Neuronal stem cell (in vitro differentiated cells): Measurements from ENCODE around the gene CCDC92.

ENCODE experiments used
- DNase-seq: peaks from one replicate; pipeline ENCODE4 v3.0.0-alpha.2; 2013; ENCODE audit warnings: low spot score
- H2AFZ ChIP-seq: one replicate; pipeline ENCODE4 v1.6.1; 2013; ENCODE audit warnings: mild to moderate bottlenecking, low read length, inconsistent platforms
- H2AK5ac ChIP-seq: 2 replicates; pipeline ENCODE4 v1.6.1; 2013; ENCODE audit warnings: low read depth, mild to moderate bottlenecking, inconsistent platforms, low read length, moderate library complexity, mixed read lengths
- H2BK120ac ChIP-seq: 2 replicates; pipeline ENCODE4 v1.6.1; 2013; ENCODE audit warnings: low read depth, mild to moderate bottlenecking, inconsistent platforms, low read length, moderate library complexity, mixed read lengths
- H2BK12ac ChIP-seq: one replicate; pipeline ENCODE4 v1.6.1; 2013; ENCODE audit warnings: low read length, inconsistent platforms
- H2BK15ac ChIP-seq: 2 replicates; pipeline ENCODE4 v1.6.1; 2013; ENCODE audit warnings: mild to moderate bottlenecking, low read length, inconsistent platforms, mixed read lengths
- H2BK5ac ChIP-seq: one replicate; pipeline ENCODE4 v1.6.1; 2013; ENCODE audit warnings: inconsistent platforms, mild to moderate bottlenecking, low read length, moderate library complexity
- H3K14ac ChIP-seq: one replicate; pipeline ENCODE4 v1.6.1; 2013; ENCODE audit warnings: low read length, inconsistent platforms
- H3K18ac ChIP-seq: 2 replicates; pipeline ENCODE4 v1.6.1; 2013; ENCODE audit warnings: low read length, inconsistent platforms
- H3K23ac ChIP-seq: 2 replicates; pipeline ENCODE4 v1.6.1; 2013; ENCODE audit warnings: low read depth, mild to moderate bottlenecking, mixed read lengths, low read length, inconsistent platforms; ENCODE audit not compliant: poor library complexity
- H3K27ac ChIP-seq: replicated peaks from 3 replicates; pipeline ENCODE4 v1.5.1; 2013; ENCODE audit warnings: low read length, inconsistent platforms
- H3K27me3 ChIP-seq, 3 experiments: 2 replicates each; pipeline ENCODE4 v1.6.1; 2013; ENCODE audit warnings: low read length in 3 of 3, mild to moderate bottlenecking in 2 of 3, inconsistent platforms in 1 of 3, low read depth in 1 of 3, mixed read lengths in 1 of 3, moderate library complexity in 1 of 3; ENCODE audit not compliant: control insufficient read depth in 3 of 3, insufficient read depth in 3 of 3
- H3K36me3 ChIP-seq, 2 donors: replicated peaks in 1 of 2; 2 replicates each; pipeline ENCODE4 v1.6.1; 2013; ENCODE audit warnings: low read length in 2 of 2; ENCODE audit not compliant: control insufficient read depth in 2 of 2, insufficient read depth in 2 of 2
- H3K4ac ChIP-seq: 2 replicates; pipeline ENCODE4 v1.6.1; 2013; ENCODE audit warnings: inconsistent platforms, mild to moderate bottlenecking, low read length, moderate library complexity
- H3K4me1 ChIP-seq, 2 donors: 1 replicate in 1 of 2; 2 replicates in 1 of 2; pipeline ENCODE4 v1.6.1; 2013; ENCODE audit warnings: low read length in 2 of 2, low read depth in 1 of 2; ENCODE audit not compliant: control insufficient read depth in 2 of 2, insufficient read depth in 1 of 2
- H3K4me2 ChIP-seq: one replicate; pipeline ENCODE4 v1.6.1; 2013; ENCODE audit warnings: mild to moderate bottlenecking, low read length, inconsistent platforms; ENCODE audit not compliant: insufficient read depth, poor library complexity, severe bottlenecking
- H3K4me3 ChIP-seq, 2 donors: 2 replicates each; pipeline ENCODE4 v1.5.1; 2013; ENCODE audit warnings: low read length in 2 of 2, mild to moderate bottlenecking in 2 of 2, inconsistent platforms in 1 of 2, moderate library complexity in 1 of 2
- H3K79me1 ChIP-seq: one replicate; pipeline ENCODE4 v1.6.1; 2013; ENCODE audit warnings: low read depth, mild to moderate bottlenecking, inconsistent platforms, low read length, moderate library complexity
- H3K9ac ChIP-seq: one replicate; pipeline ENCODE4 v1.6.1; 2013; ENCODE audit warnings: mild to moderate bottlenecking, low read depth, low read length, inconsistent platforms; ENCODE audit not compliant: poor library complexity
- H3K9me3 ChIP-seq, 2 donors: replicated peaks in 1 of 2; 2 replicates each; pipeline versions ENCODE3 to v1.6.1; 2013; ENCODE audit warnings: low read length in 2 of 2, mild to moderate bottlenecking in 2 of 2, inconsistent platforms in 1 of 2, low read depth in 1 of 2, mixed read lengths in 1 of 2, moderate library complexity in 1 of 2; ENCODE audit not compliant: control insufficient read depth in 2 of 2, insufficient read depth in 1 of 2
- H4K8ac ChIP-seq: one replicate; pipeline ENCODE4 v1.6.1; 2013; ENCODE audit warnings: low read depth, mild to moderate bottlenecking, inconsistent platforms, low read length, moderate library complexity
- H4K91ac ChIP-seq: one replicate; pipeline ENCODE4 v1.6.1; 2013; ENCODE audit warnings: low read length, low read depth, mild to moderate bottlenecking, inconsistent platforms; ENCODE audit not compliant: poor library complexity
- WGBS, 2 donors: extraction: QIAGEN DNeasy Blood & Tissue Kit; methylation state at CpG; one replicate each; pipeline ENCODE4 v1.1.7; 2013; ENCODE audit warnings: missing lambda C conversion rate in 2 of 2, mixed read lengths in 1 of 2; ENCODE audit not compliant: insufficient read length in 2 of 2, insufficient replicate concordance in 1 of 2; ENCODE audit errors: extremely low coverage in 2 of 2; 5-methylcytosine and 5-hydroxymethylcytosine counted together

CCDC92 gene

GRCh38 chr12:123952037-123952436, 20.6 kb downstream of the CCDC92 start:
- Histone ChIP-seq H4K91ac (no peak overlapping the region), H2AK5ac (no peak overlapping the region), H3K23ac (no peak overlapping the region), H3K4me2 (no peak overlapping the region), H2BK15ac (no peak overlapping the region), H2BK12ac (no peak overlapping the region), H3K27ac (no peak overlapping the region), H3K4ac (no peak overlapping the region), H2AFZ (no peak overlapping the region), H3K9ac (no peak overlapping the region), H3K27me3 (no peaks in the 10 kb centered on the region), H4K8ac (no peak overlapping the region), H2BK120ac (no peak overlapping the region), H3K18ac (no peak overlapping the region), H2BK5ac (no peak overlapping the region), H3K36me3 (no peaks in the 10 kb centered on the region), H3K4me1 (peaks cover 10 to 36% of the 10 kb centered on the region in 2 donors), H3K4me3 (no peak overlapping the region), H3K9me3 (peaks cover 0 to 8% of the 10 kb centered on the region in 2 donors), H3K79me1 (no peaks in the 10 kb centered on the region), H3K14ac (no peak overlapping the region)
- no CpG with 5 or more reads among the region's 2 CpGs for WGBS, 2 donors
- no peak for DNase-seq

GRCh38 chr12:123951467-123951866, 21.2 kb downstream of the CCDC92 start:
- no peak for DNase-seq
- H3K27ac ChIP-seq, result no peak overlapping the region
- H2BK12ac ChIP-seq, result no peak overlapping the region
- no peak overlapping the region for H4K91ac ChIP-seq
- peaks cover 0 to 8% of the 10 kb centered on the region in 2 donors for H3K9me3 ChIP-seq
- no peak overlapping the region for H2BK5ac ChIP-seq
- H3K18ac ChIP-seq, result no peak overlapping the region
- no peak overlapping the region for H4K8ac ChIP-seq
- H3K9ac ChIP-seq, result no peak overlapping the region
- H3K36me3 ChIP-seq, result no peaks in the 10 kb centered on the region
- no peak overlapping the region for H3K14ac ChIP-seq
- no peak overlapping the region for H3K4me3 ChIP-seq
- no peaks in the 10 kb centered on the region for H3K27me3 ChIP-seq
- H2AK5ac ChIP-seq, result no peak overlapping the region
- H3K4me1 ChIP-seq, result peaks cover 10 to 36% of the 10 kb centered on the region in 2 donors
- no peak overlapping the region for H2BK15ac ChIP-seq
- no peak overlapping the region for H3K23ac ChIP-seq
- no peak overlapping the region for H2BK120ac ChIP-seq
- no peak overlapping the region for H3K4me2 ChIP-seq
- no peak overlapping the region for H3K4ac ChIP-seq
- no peaks in the 10 kb centered on the region for H3K79me1 ChIP-seq
- no peak overlapping the region for H2AFZ ChIP-seq
- no CpG with 5 or more reads among the region's 4 CpGs for WGBS, 2 donors

- no CpG with 5 or more reads among the region's 15 CpGs for WGBS, 2 donors
- H3K9me3 ChIP-seq, result peaks cover 0 to 8% of the 10 kb centered on the region in 2 donors
Measured at GRCh38 chr12:123950476-123951349, 21.9 kb downstream of the CCDC92 start.

DNA sequence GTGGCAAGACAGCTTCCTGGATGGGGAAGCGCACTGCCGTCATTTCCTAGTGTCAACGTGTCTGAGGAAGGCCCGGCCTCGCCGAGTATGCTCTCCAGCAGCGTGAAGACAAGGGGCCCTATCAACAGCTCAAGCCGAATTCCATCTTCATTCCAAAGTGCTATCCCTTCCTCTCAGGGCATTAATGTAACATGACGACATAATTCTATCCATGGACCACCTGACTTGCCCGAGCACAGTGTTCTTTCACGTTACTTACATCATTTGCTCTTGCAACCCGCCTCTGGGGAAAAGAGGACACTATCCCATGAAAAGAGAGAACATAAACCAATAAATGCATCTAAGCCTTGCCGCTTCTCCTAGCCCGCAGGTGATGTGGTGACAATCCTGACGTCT, 22.9 kb downstream of the CCDC92 start:
- Histone ChIP-seq H3K23ac (no peak overlapping the region), H2BK15ac (no peak overlapping the region), H3K79me1 (no peaks in the 10 kb centered on the region), H4K8ac (no peak overlapping the region), H2BK12ac (no peak overlapping the region), H4K91ac (no peak overlapping the region), H3K14ac (no peak overlapping the region), H3K27ac (no peak overlapping the region), H3K9me3 (peaks cover 0 to 8% of the 10 kb centered on the region in 2 donors), H3K4me2 (no peak overlapping the region), H2AK5ac (no peak overlapping the region), H3K4me3 (no peak overlapping the region), H3K4ac (no peak overlapping the region), H2BK120ac (no peak overlapping the region), H3K18ac (no peak overlapping the region), H3K9ac (no peak overlapping the region), H3K27me3 (no peaks in the 10 kb centered on the region), H2BK5ac (no peak overlapping the region), H2AFZ (no peak overlapping the region), H3K36me3 (peaks cover 0 to 3% of the 10 kb centered on the region in 2 donors), H3K4me1 (peaks cover 10 to 33% of the 10 kb centered on the region in 2 donors)
- no CpG with 5 or more reads among the region's 15 CpGs for WGBS, 2 donors
- DNase-seq, result no peak

More at GRCh38 chr12:123950476-123951349, 21.9 kb downstream of the CCDC92 start:
- Histone ChIP-seq H3K79me1 (no peaks in the 10 kb centered on the region), H2BK15ac (no peak overlapping the region), H3K4me3 (no peak overlapping the region), H3K36me3 (no peaks in the 10 kb centered on the region), H4K91ac (no peak overlapping the region), H3K27ac (no peak overlapping the region), H3K27me3 (no peaks in the 10 kb centered on the region), H3K23ac (no peak overlapping the region), H2AK5ac (no peak overlapping the region), H2BK5ac (no peak overlapping the region), H3K14ac (no peak overlapping the region), H3K4me1 (peaks cover 10 to 33% of the 10 kb centered on the region in 2 donors), H2AFZ (no peak overlapping the region), H3K9ac (no peak overlapping the region), H2BK120ac (no peak overlapping the region), H3K4ac (no peak overlapping the region), H2BK12ac (no peak overlapping the region), H3K18ac (no peak overlapping the region), H4K8ac (no peak overlapping the region), H3K4me2 (no peak overlapping the region)
- DNase-seq, result no peak
